H9 (cell line): ENCODE measurements around the gene ZC3H8. TPM values are rescaled to one million over a fixed set of nuclear protein-coding genes. Genes with fewer than 3 reads are reported as not detected.

Experiments used
- DNase-seq: peaks from one replicate; pipeline ENCODE4 v3.0.0-alpha.2; 2017
- H2AFZ ChIP-seq: one replicate; pipeline ENCODE4 v1.6.1; 2013; ENCODE audit warnings: mild to moderate bottlenecking, low read length, control low read depth, moderate library complexity
- H2AK5ac ChIP-seq: 2 replicates; pipeline ENCODE4 v1.6.1; 2013; ENCODE audit warnings: low read length, control low read depth, mixed read lengths; ENCODE audit not compliant: insufficient read length
- H2BK120ac ChIP-seq: one replicate; pipeline ENCODE4 v1.6.1; 2013; ENCODE audit warnings: low read depth, mild to moderate bottlenecking, low read length, control low read depth, inconsistent platforms; ENCODE audit not compliant: poor library complexity, severe bottlenecking
- H2BK12ac ChIP-seq: 2 replicates; pipeline ENCODE4 v1.6.1; 2013; ENCODE audit warnings: low read length, control low read depth, mixed read lengths, low read depth; ENCODE audit not compliant: insufficient read length
- H2BK15ac ChIP-seq: 2 replicates; pipeline ENCODE4 v1.6.1; 2013; ENCODE audit warnings: low read depth, low read length, control low read depth
- H2BK20ac ChIP-seq: one replicate; pipeline ENCODE4 v1.6.1; 2013; ENCODE audit warnings: low read depth, mild to moderate bottlenecking, low read length, control low read depth, inconsistent platforms; ENCODE audit not compliant: poor library complexity, severe bottlenecking
- H2BK5ac ChIP-seq: 2 replicates; pipeline ENCODE4 v1.6.1; 2013; ENCODE audit warnings: low read length, control low read depth, mixed read lengths; ENCODE audit not compliant: insufficient read length
- H3K14ac ChIP-seq: 2 replicates; pipeline ENCODE4 v1.6.1; 2013; ENCODE audit warnings: low read length, control low read depth; ENCODE audit not compliant: insufficient read depth
- H3K18ac ChIP-seq: 2 replicates; pipeline ENCODE4 v1.6.1; 2013; ENCODE audit warnings: low read depth, mild to moderate bottlenecking, mixed read lengths, low read length, control low read depth; ENCODE audit not compliant: insufficient read length
- H3K23ac ChIP-seq: 2 replicates; pipeline ENCODE4 v1.6.1; 2013; ENCODE audit warnings: low read length, control low read depth, mixed read lengths, low read depth; ENCODE audit not compliant: insufficient read length
- H3K23me2 ChIP-seq: 2 replicates; pipeline ENCODE4 v1.6.1; 2013; ENCODE audit warnings: low read depth, mild to moderate bottlenecking, mixed read lengths, low read length, control low read depth; ENCODE audit not compliant: insufficient read length, poor library complexity, severe bottlenecking
- H3K27ac ChIP-seq: 2 replicates; pipeline ENCODE4 v1.5.1; 2013; ENCODE audit warnings: low read length, control low read depth, mixed read lengths, low read depth; ENCODE audit not compliant: insufficient read length
- H3K27me3 ChIP-seq: 2 replicates; pipeline ENCODE4 v1.6.1; 2013; ENCODE audit warnings: low read length, control low read depth, inconsistent platforms; ENCODE audit not compliant: insufficient read depth
- H3K4ac ChIP-seq: 2 replicates; pipeline ENCODE4 v1.6.1; 2013; ENCODE audit warnings: low read depth, mild to moderate bottlenecking, control low read depth, inconsistent platforms, low read length, moderate library complexity
- H3K4me1 ChIP-seq: 2 replicates; pipeline ENCODE4 v1.6.1; 2013; ENCODE audit warnings: low read length, control low read depth, inconsistent platforms; ENCODE audit not compliant: insufficient read depth
- H3K4me2 ChIP-seq: 2 replicates; pipeline ENCODE4 v1.6.1; 2013; ENCODE audit warnings: low read length, control low read depth, mixed read lengths; ENCODE audit not compliant: insufficient read length, insufficient read depth
- H3K56ac ChIP-seq: 2 replicates; pipeline ENCODE4 v1.6.1; 2013; ENCODE audit warnings: low read depth, mild to moderate bottlenecking, mixed read lengths, low read length, control low read depth; ENCODE audit not compliant: insufficient read length
- H3K79me1 ChIP-seq: 2 replicates; pipeline ENCODE4 v1.6.1; 2013; ENCODE audit warnings: low read depth, mild to moderate bottlenecking, moderate library complexity, low read length, control low read depth, inconsistent platforms; ENCODE audit not compliant: insufficient read depth, poor library complexity, severe bottlenecking
- H3K79me2 ChIP-seq: 2 replicates; pipeline ENCODE4 v1.6.1; 2013; ENCODE audit warnings: low read length, control low read depth, inconsistent platforms; ENCODE audit not compliant: insufficient read depth
- H3K9ac ChIP-seq: 2 replicates; pipeline ENCODE4 v1.6.1; 2013; ENCODE audit warnings: low read length, control low read depth, mixed read lengths; ENCODE audit not compliant: insufficient read length; ENCODE audit errors: extremely low read depth
- H3K9me3 ChIP-seq: one replicate; pipeline ENCODE4 v1.6.1; 2013; ENCODE audit warnings: low read depth, low read length, inconsistent platforms; ENCODE audit not compliant: control insufficient read depth
- H3T11ph ChIP-seq: one replicate; pipeline ENCODE4 v1.6.1; 2013; ENCODE audit warnings: mild to moderate bottlenecking, low read length, control low read depth, inconsistent platforms
- H4K20me1 ChIP-seq: one replicate; pipeline ENCODE4 v1.6.1; 2013; ENCODE audit not compliant: control insufficient read depth, insufficient read length, insufficient read depth
- H4K5ac ChIP-seq: 2 replicates; pipeline ENCODE4 v1.6.1; 2013; ENCODE audit warnings: low read depth, mild to moderate bottlenecking, mixed read lengths, low read length, control low read depth; ENCODE audit not compliant: insufficient read length
- H4K8ac ChIP-seq: replicated peaks from 2 replicates; pipeline ENCODE4 v1.6.1; 2013; ENCODE audit warnings: low read length, control low read depth, mixed read lengths, low read depth; ENCODE audit not compliant: insufficient read length
- H4K91ac ChIP-seq: 2 replicates; pipeline ENCODE4 v1.6.1; 2013; ENCODE audit warnings: low read depth, mild to moderate bottlenecking, moderate library complexity, mixed read lengths, low read length, control low read depth; ENCODE audit not compliant: insufficient read length
- H3K27ac Mint-ChIP-seq, 3 experiments: 2 replicates in 2 of 3; 3 replicates in 1 of 3; pipeline ENCODE4 v1.8.0; 2020 to 2021; ENCODE audit warnings: mixed read lengths in 3 of 3, mild to moderate bottlenecking in 1 of 3, moderate library complexity in 1 of 3
- H3K27me3 Mint-ChIP-seq: 2 replicates; pipeline ENCODE4 v1.8.0; 2021; ENCODE audit warnings: low read depth, mild to moderate bottlenecking, moderate library complexity, mixed read lengths
- H3K36me3 Mint-ChIP-seq, 3 experiments: 2 replicates in 2 of 3; 3 replicates in 1 of 3; pipeline ENCODE4 v1.8.0; 2020 to 2021; ENCODE audit warnings: low read depth in 3 of 3, mixed read lengths in 3 of 3; ENCODE audit not compliant: insufficient read depth in 1 of 3
- H3K4me1 Mint-ChIP-seq, 2 experiments: 2 replicates each; pipeline ENCODE4 v1.8.0; 2020; ENCODE audit warnings: mixed read lengths in 2 of 2
- H3K4me3 Mint-ChIP-seq, 2 experiments: 2 replicates in 1 of 2; 3 replicates in 1 of 2; pipeline ENCODE4 v1.8.0; 2020 to 2021; ENCODE audit warnings: mild to moderate bottlenecking in 2 of 2, mixed read lengths in 2 of 2, moderate library complexity in 1 of 2
- H3K9me3 Mint-ChIP-seq, 2 experiments: 2 replicates in 1 of 2; 3 replicates in 1 of 2; pipeline ENCODE4 v1.8.0; 2020; ENCODE audit warnings: mild to moderate bottlenecking in 2 of 2, mixed read lengths in 2 of 2, moderate library complexity in 1 of 2
- CTCF ChIP-seq: fragments of 200-600 bp; sonication (generic); conservative IDR thresholded peaks from 3 replicates; pipeline ENCODE4 v1.8.0; 2021; ENCODE audit warnings: antibody characterized with exemption, mild to moderate bottlenecking
- WGBS: extraction: QIAGEN DNeasy Blood & Tissue Kit; methylation state at CpG from one replicate; pipeline ENCODE4 v1.1.7; 2013; ENCODE audit warnings: missing lambda C conversion rate, low lambda C conversion rate, mixed read lengths; ENCODE audit not compliant: insufficient read length; ENCODE audit errors: extremely low coverage; 5-methylcytosine and 5-hydroxymethylcytosine counted together
- total RNA-seq: library from RNA; stranded (reverse); gene quantifications from 2 replicates; pipeline ENCODE4 v1.2.1, GENCODE V29; 2021

Gene ZC3H8
- total RNA-seq, 1 experiment from 2014 or later = 6.9 TPM

- H3K56ac ChIP-seq = no peak overlapping the region
- no peak overlapping the region for H2BK12ac ChIP-seq
- no peaks in the 10 kb centered on the region for H3K9me3 ChIP-seq
- no peaks in the 10 kb centered on the region for H4K20me1 ChIP-seq
- no peak for TF ChIP-seq CTCF
- H3K14ac ChIP-seq = no peak overlapping the region; the same call in 1 of the 2 replicates
- H3K23ac ChIP-seq = no peak overlapping the region
- Mint-ChIP-seq H3K4me3 (no peak overlapping the region; a peak in 1 of 5 replicates), H3K4me1 (0 out of 4 replicates have a peak, but pooled peaks cover 0 to 3% of the 10 kb centered on the region in 2 experiments), H3K9me3 (peaks cover 6 to 8% of the 10 kb centered on the region in 2 experiments; a peak in 4 of 5 replicates), H3K27ac (no peak overlapping the region), H3K27me3 (peaks cover 6% of the 10 kb centered on the region), H3K36me3 (peaks cover 0 to 10% (median 0%) of the 10 kb centered on the region in 3 experiments; a peak in 3 of 7 replicates)
- no peak overlapping the region for H2BK120ac ChIP-seq
- H3K79me2 ChIP-seq = no peaks in the 10 kb centered on the region
- no peak overlapping the region for H2AK5ac ChIP-seq
- no peaks in the 10 kb centered on the region for H3K4me1 ChIP-seq
- no peak overlapping the region for H4K91ac ChIP-seq
- no peak overlapping the region for H3K18ac ChIP-seq
- H2AFZ ChIP-seq = no peak overlapping the region
- no peak overlapping the region for H3K27ac ChIP-seq
- no peak overlapping the region for H2BK20ac ChIP-seq
- no peaks in the 10 kb centered on the region for H3K79me1 ChIP-seq
- no peak overlapping the region for H3K9ac ChIP-seq
- H3K4ac ChIP-seq = no peak overlapping the region
- no peaks in the 10 kb centered on the region; the same call in 1 of the 2 replicates for H3K27me3 ChIP-seq
- no peak overlapping the region for H2BK5ac ChIP-seq
- no peak overlapping the region for H3K4me2 ChIP-seq
- DNase-seq = no peak
- H3K23me2 ChIP-seq = no peaks in the 10 kb centered on the region
- H2BK15ac ChIP-seq = no peak overlapping the region
- no peak overlapping the region for H4K5ac ChIP-seq
- no peak overlapping the region for H4K8ac ChIP-seq
- H3T11ph ChIP-seq = no peak overlapping the region
- no CpG with 5 or more reads among the region's 31 CpGs for WGBS
These were observed 67.7 kb downstream of the ZC3H8 start for GRCh38 chr2:112187046-112187715.
